Urothelium cell line (cell line): ENCODE results near the gene OSBPL10.
"Not testable (repeated sequence)": the region's sequence is repeated elsewhere in the genome, so short reads cannot be mapped to it uniquely, and the experiment has no call there.

ENCODE experiments used
- DNase-seq: peaks from one replicate; pipeline ENCODE4 v3.0.0; 2011; ENCODE audit warnings: low spot score, mixed read lengths
- FAIRE-seq: peaks from 2 replicates; lab custom pipeline; 2011; peaks lifted over from hg19 to GRCh38; lab: Jason Lieb, UNC

The OSBPL10 gene

GRCh38 chr3:31721676-31722075, 259.4 kb downstream of the OSBPL10 start:
- no peak for DNase-seq
- no peak for FAIRE-seq

GRCh38 chr3:31714495-31715280, 266.4 kb downstream of the OSBPL10 start:
- DNase-seq: no peak
- FAIRE-seq: no peak

- FAIRE-seq: no peak
- DNase-seq: no peak
Measured at GRCh38 chr3:31713816-31714215, 267.2 kb downstream of the OSBPL10 start.

- DNase-seq: no peak
- no peak for FAIRE-seq
Measured at GRCh38 chr3:31710123-31710803, 270.8 kb downstream of the OSBPL10 start.

- no peak for FAIRE-seq
Measured at GRCh38 chr3:31709526-31709925, 271.5 kb downstream of the OSBPL10 start.

GRCh38 chr3:31709005-31709404, 272.1 kb downstream of the OSBPL10 start:
- DNase-seq (no peak), FAIRE-seq (no peak)

More at GRCh38 chr3:31709526-31709925, 271.5 kb downstream of the OSBPL10 start:
- no peak for DNase-seq

GRCh38 chr3:31707286-31707685, 273.8 kb downstream of the OSBPL10 start:
- DNase-seq: no peak
- no peak for FAIRE-seq

- FAIRE-seq (no peak), DNase-seq (no peak)
Measured at GRCh38 chr3:31705736-31706135, 275.3 kb downstream of the OSBPL10 start.

- DNase-seq (peak; percentile 84), FAIRE-seq (peak; percentile 44)
Measured at GRCh38 chr3:31704591-31705179, 276.4 kb downstream of the OSBPL10 start.

GRCh38 chr3:31704156-31704555, 276.9 kb downstream of the OSBPL10 start:
- FAIRE-seq: no peak
- no peak for DNase-seq

- FAIRE-seq (no peak), DNase-seq (no peak)
Measured at GRCh38 chr3:31701286-31701685, 279.8 kb downstream of the OSBPL10 start.

GRCh38 chr3:31699309-31699953, 281.6 kb downstream of the OSBPL10 start:
- DNase-seq (no peak), FAIRE-seq (no peak)

GRCh38 chr3:31696815-31697548, 284.1 kb downstream of the OSBPL10 start:
- DNase-seq: no peak
- no peak for FAIRE-seq

GRCh38 chr3:31696009-31696297, 285.1 kb downstream of the OSBPL10 start:
- no peak for FAIRE-seq

GRCh38 chr3:31695280-31696008, 285.6 kb downstream of the OSBPL10 start:
- DNase-seq (no peak), FAIRE-seq (no peak)

More at GRCh38 chr3:31696009-31696297, 285.1 kb downstream of the OSBPL10 start:
- no peak for DNase-seq

- no peak for DNase-seq
- no peak for FAIRE-seq
Measured at GRCh38 chr3:31693346-31693745, 287.7 kb downstream of the OSBPL10 start.

GRCh38 chr3:31692751-31693150, 288.3 kb downstream of the OSBPL10 start:
- FAIRE-seq (no peak), DNase-seq (no peak)

GRCh38 chr3:31690771-31691170, 290.3 kb downstream of the OSBPL10 start:
- DNase-seq (no peak), FAIRE-seq (no peak)

GRCh38 chr3:31689523-31689922, 291.5 kb downstream of the OSBPL10 start:
- peak; percentile 40 for FAIRE-seq
- not testable (repeated sequence) for DNase-seq

GRCh38 chr3:31688984-31689383, 292.1 kb downstream of the OSBPL10 start:
- DNase-seq (no peak), FAIRE-seq (no peak)
